OCI-LY7 (cell line): ENCODE measurements around the gene TMTC2. TPM values are rescaled to one million over a fixed set of nuclear protein-coding genes. Genes with fewer than 3 reads are reported as not detected.

Source experiments
- BruUV-seq: library from RNA; stranded (reverse); fragments of 400-500 nt; replicated peaks from 2 replicates; lab custom pipeline; 2021; lab: Mats Ljungman, UMichigan
- CTCF ChIA-PET: fragments of 300-600 bp; sonication (Branson Sonifier 250); formaldehyde crosslinking; loops from one replicate; lab custom pipeline; 2022; ENCODE audit warnings: antibody characterized with exemption; ENCODE audit not compliant: unreplicated experiment; lab: Charles Lee
- POLR2A ChIA-PET: fragments of 300-600 bp; sonication (Branson Sonifier 250); formaldehyde crosslinking; loops from one replicate; lab custom pipeline; 2022; ENCODE audit warnings: antibody characterized with exemption; lab: Charles Lee
- DNase-seq: peaks from one replicate; pipeline ENCODE4 v3.0.0-alpha.2; 2015; ENCODE audit warnings: low spot score
- H2AFZ ChIP-seq: fragments of 200-600 bp; sonication (generic), shearing (Covaris generic); 2 replicates; pipeline ENCODE4 v1.6.1; 2014; ENCODE audit warnings: mild to moderate bottlenecking, antibody characterized with exemption, low read length, moderate library complexity
- H3K27ac ChIP-seq: fragments of 200-600 bp; sonication (generic); 2 replicates; pipeline ENCODE4 v1.5.1; 2014; ENCODE audit warnings: mixed run types, low read depth, mild to moderate bottlenecking, moderate library complexity, low read length, inconsistent platforms; ENCODE audit not compliant: poor library complexity, severe bottlenecking
- H3K36me3 ChIP-seq: fragments of 200-600 bp; sonication (generic); 2 replicates; pipeline ENCODE4 v1.6.1; 2014; ENCODE audit warnings: mild to moderate bottlenecking, antibody characterized with exemption, low read length, moderate library complexity, mixed read lengths; ENCODE audit not compliant: insufficient read depth
- H3K4me1 ChIP-seq: fragments of 200-600 bp; sonication (generic); 2 replicates; pipeline ENCODE4 v1.5.1; 2014; ENCODE audit warnings: mild to moderate bottlenecking, low read length; ENCODE audit not compliant: insufficient read depth, poor library complexity, severe bottlenecking
- H3K4me2 ChIP-seq: fragments of 200-600 bp; sonication (generic); 2 replicates; pipeline ENCODE4 v1.6.1; 2014; ENCODE audit warnings: mild to moderate bottlenecking, low read length
- H3K4me3 ChIP-seq: fragments of 200-600 bp; sonication (generic); 2 replicates; pipeline ENCODE4 v1.5.1; 2014; ENCODE audit warnings: mild to moderate bottlenecking, low read depth, low read length; ENCODE audit not compliant: poor library complexity, severe bottlenecking
- H3K79me2 ChIP-seq: fragments of 200-600 bp; sonication (generic); 2 replicates; pipeline ENCODE4 v1.6.1; 2016; ENCODE audit warnings: low read depth, mild to moderate bottlenecking, low read length, moderate library complexity, mixed read lengths; ENCODE audit not compliant: insufficient read depth
- H3K9me2 ChIP-seq: fragments of 200-600 bp; sonication (generic); 2 replicates; pipeline ENCODE4 v1.6.1; 2016; ENCODE audit warnings: mild to moderate bottlenecking, low read length, mixed read lengths; ENCODE audit not compliant: insufficient read depth
- H3K9me3 ChIP-seq: fragments of 200-600 bp; sonication (generic); 2 replicates; pipeline ENCODE4 v1.6.1; 2014; ENCODE audit warnings: mild to moderate bottlenecking, mixed run types, low read length, mixed read lengths
- H4K20me1 ChIP-seq: fragments of 200-600 bp; sonication (generic); 2 replicates; pipeline ENCODE4 v1.6.1; 2014; ENCODE audit warnings: mild to moderate bottlenecking, antibody characterized with exemption, low read length, moderate library complexity, mixed read lengths; ENCODE audit not compliant: insufficient read depth
- CTCF ChIP-seq: fragments of 200-600 bp; sonication (generic); conservative IDR thresholded peaks from 2 replicates; pipeline ENCODE4 v1.5.1; 2014; ENCODE audit warnings: mild to moderate bottlenecking, antibody characterized with exemption, low read length, moderate library complexity, mixed read lengths
- EZH2phosphoT487 ChIP-seq: fragments of 200-600 bp; sonication (generic); IDR thresholded peaks from 2 replicates; pipeline ENCODE4 v1.6.1; 2018; ENCODE audit warnings: low read depth, borderline replicate concordance, mild to moderate bottlenecking, mixed run types, antibody characterized with exemption, low read length, moderate library complexity, mixed read lengths
- intact Hi-C: fragments of 100-400 bp; cut with micrococcal nuclease; formaldehyde crosslinking; loops from one replicate; pipeline ENCODE4 v1.10.0; 2022; ENCODE audit not compliant: unreplicated experiment
- total RNA-seq, 2 experiments: library from RNA; depleted of rRNA in 1 of 2; stranded (reverse); fragments of >200 nt in 1 of 2; shearing (Covaris generic) in 1 of 2; gene quantifications; 2 replicates each; pipeline ENCODE4 v1.2.3, GENCODE V29; 2014 to 2022

TMTC2 gene
- total RNA-seq, 2 experiments from 2014 or later = 5.6 to 8.1 TPM

GRCh38 chr12:83074358-83074894 lies 387.7 kb downstream of the TMTC2 start:
- H3K9me3 ChIP-seq = no peaks in the 10 kb centered on the region
- H3K9me2 ChIP-seq = no peaks in the 10 kb centered on the region
- H3K4me3 ChIP-seq = no peak overlapping the region
- no peaks in the 10 kb centered on the region for H3K79me2 ChIP-seq
- TF ChIP-seq CTCF (no peak), EZH2phosphoT487 (no peak)
- ChIA-PET POLR2A (interaction anchor here (1.6 kb wide), 1 partner anchor 10 kb away, joined by 4 read pairs; no protein-coding TSS in a partner anchor), CTCF (no interaction called here)
- H3K27ac ChIP-seq = no peak overlapping the region
- intact Hi-C loops = no loop called here
- H4K20me1 ChIP-seq = no peaks in the 10 kb centered on the region
- DNase-seq = no peak
- no peaks in the 10 kb centered on the region for H3K4me1 ChIP-seq
- H3K4me2 ChIP-seq = no peak overlapping the region
- H2AFZ ChIP-seq = no peak overlapping the region
- no peaks in the 10 kb centered on the region for H3K36me3 ChIP-seq
- BruUV-seq = no TSS peak

GRCh38 chr12:83075471-83075870 lies 388.8 kb downstream of the TMTC2 start:
- H3K79me2 ChIP-seq = no peaks in the 10 kb centered on the region
- no peaks in the 10 kb centered on the region for H4K20me1 ChIP-seq
- no peaks in the 10 kb centered on the region for H3K9me3 ChIP-seq
- no peaks in the 10 kb centered on the region for H3K36me3 ChIP-seq
- POLR2A ChIA-PET = interaction anchor here (1.6 kb wide), 1 partner anchor 9 kb away, joined by 4 read pairs; no protein-coding TSS in a partner anchor
- H2AFZ ChIP-seq = no peak overlapping the region
- CTCF ChIA-PET = no interaction called here
- no peak overlapping the region for H3K4me3 ChIP-seq
- no TSS peak for BruUV-seq
- intact Hi-C loops = no loop called here
- H3K9me2 ChIP-seq = no peaks in the 10 kb centered on the region
- H3K4me2 ChIP-seq = no peak overlapping the region
- no peak overlapping the region for H3K27ac ChIP-seq
- no peak for DNase-seq
- TF ChIP-seq EZH2phosphoT487 (no peak), CTCF (no peak)
- H3K4me1 ChIP-seq = no peaks in the 10 kb centered on the region

- CTCF ChIA-PET = no interaction called here
These were observed 390.3 kb downstream of the TMTC2 start for GRCh38 chr12:83077041-83077440.

More at GRCh38 chr12:83077041-83077440, 390.3 kb downstream of the TMTC2 start:
- no TSS peak for BruUV-seq
- POLR2A ChIA-PET = no interaction called here
- intact Hi-C loops = no loop called here
- H4K20me1 ChIP-seq = no peaks in the 10 kb centered on the region
- H3K4me1 ChIP-seq = no peaks in the 10 kb centered on the region
- no peaks in the 10 kb centered on the region for H3K9me2 ChIP-seq
- DNase-seq = no peak
- H3K79me2 ChIP-seq = no peaks in the 10 kb centered on the region
- H3K4me3 ChIP-seq = no peak overlapping the region
- no peaks in the 10 kb centered on the region for H3K9me3 ChIP-seq
- no peaks in the 10 kb centered on the region for H3K36me3 ChIP-seq
- H3K27ac ChIP-seq = no peak overlapping the region
- no peak overlapping the region for H3K4me2 ChIP-seq
- TF ChIP-seq EZH2phosphoT487 = no peak
- no peak for TF ChIP-seq CTCF
- H2AFZ ChIP-seq = no peak overlapping the region
